GM21723 (cell line): ENCODE measurements around the gene ZNF488.

ENCODE experiments used
- ATAC-seq: cut with Tn5 transposase; IDR thresholded peaks from one replicate; pipeline ENCODE4 v1.9.1; 2021; ENCODE audit warnings: mild to moderate bottlenecking, moderate library complexity; ENCODE audit not compliant: unreplicated experiment

ZNF488 gene

GRCh38 chr10:47383261-47384147 lies 589 bp downstream of the ZNF488 start:
- no peak for ATAC-seq

GRCh38 chr10:47381427-47382379 lies 2.4 kb downstream of the ZNF488 start:
- ATAC-seq, result no peak

- ATAC-seq, result no peak
Observed at GRCh38 chr10:47381103-47381395, 3.0 kb downstream of the ZNF488 start.

GRCh38 chr10:47380341-47381102 lies 3.6 kb downstream of the ZNF488 start:
- no peak for ATAC-seq

- ATAC-seq, result no peak
Observed at GRCh38 chr10:47379901-47380300, 4.2 kb downstream of the ZNF488 start.

- no peak for ATAC-seq
Observed at GRCh38 chr10:47379445-47379785, 4.7 kb downstream of the ZNF488 start.

GRCh38 chr10:47378606-47379444 lies 5.3 kb downstream of the ZNF488 start:
- no peak for ATAC-seq

- no peak for ATAC-seq
Observed at GRCh38 chr10:47378183-47378510, 5.9 kb downstream of the ZNF488 start.

GRCh38 chr10:47376522-47377220 lies 7.4 kb downstream of the ZNF488 start:
- no peak for ATAC-seq

GRCh38 chr10:47374611-47375536 lies 9.2 kb downstream of the ZNF488 start:
- no peak for ATAC-seq

GRCh38 chr10:47372726-47373125 lies 11.4 kb downstream of the ZNF488 start:
- ATAC-seq, result no peak

- no peak for ATAC-seq
Observed at GRCh38 chr10:47371629-47372485, 12.2 kb downstream of the ZNF488 start.

GRCh38 chr10:47370878-47371277 lies 13.2 kb downstream of the ZNF488 start:
- ATAC-seq, result no peak

GRCh38 chr10:47370015-47370767 lies 13.9 kb downstream of the ZNF488 start:
- no peak for ATAC-seq

- no peak for ATAC-seq
Observed at GRCh38 chr10:47369251-47369894, 14.7 kb downstream of the ZNF488 start.

- ATAC-seq, result no peak
Observed at GRCh38 chr10:47368431-47369180, 15.5 kb downstream of the ZNF488 start.
